Motor neuron (in vitro differentiated cells): Measurements from ENCODE around the gene COX20. TPM values are rescaled to one million over a fixed set of nuclear protein-coding genes. Genes with fewer than 3 reads are reported as not detected.

Experiments used
- ATAC-seq, 8 experiments: fragments of 200-7000 bp; cut with Tn5 transposase; replicated peaks in 6 of 8; 2 replicates each; pipeline ENCODE4 v1.8.0; 2021; ENCODE audit warnings: mild to moderate bottlenecking in 8 of 8, moderate library complexity in 8 of 8
- H3K27ac ChIP-seq, 2 donors: fragments of 250-450 bp; sonication (Bioruptor Pico); 2 replicates each; pipeline ENCODE4 v1.9.0; 2021; ENCODE audit warnings: antibody characterized with exemption in 2 of 2, mild to moderate bottlenecking in 2 of 2, moderate library complexity in 1 of 2
- H3K4me1 ChIP-seq, 2 donors: fragments of 250-450 bp; sonication (Bioruptor Pico); replicated peaks in 1 of 2; 2 replicates each; pipeline ENCODE4 v1.6.1; 2021; ENCODE audit warnings: antibody characterized with exemption in 2 of 2, mild to moderate bottlenecking in 2 of 2, moderate library complexity in 1 of 2
- H3K4me3 ChIP-seq, 5 donors: fragments of 250-450 bp; sonication (Bioruptor Pico); 2 replicates each; pipeline ENCODE4 v1.9.0; 2021; ENCODE audit warnings: antibody characterized with exemption in 5 of 5, mild to moderate bottlenecking in 5 of 5, moderate library complexity in 4 of 5
- WGBS, 10 experiments: fragments of 450-650 bp; shearing (Covaris generic); methylation state at CpG; one replicate each; pipeline ENCODE4 v1.0.0; 2022; 5-methylcytosine and 5-hydroxymethylcytosine counted together
- in situ Hi-C, 9 experiments: fragments of 400-800 bp; cut with MboI; loops; one replicate each; pipeline ENCODE4 v1.15.0; 2021; ENCODE audit warnings: low sequenced_read_pairs in 9 of 9, low pct_unique_long_range_greater_than_20kb in 2 of 9; ENCODE audit not compliant: unreplicated experiment in 9 of 9
- total RNA-seq, 8 experiments: library from RNA; unstranded; fragments of 300-600 nt; gene quantifications; 2 replicates each; pipeline versions ENCODE4 v1.2.3 to v1.2.4, GENCODE V29; 2022

COX20 gene
- total RNA-seq, 8 experiments from 2014 or later, result 27.0 to 110 (median 73.8) TPM

- no peak overlapping the region for H3K4me3 ChIP-seq
- no peak for ATAC-seq
- in situ Hi-C loops, result loop anchor here in 2 of 9 experiments (25.0 kb wide), 1 partner anchor 177 kb away; no protein-coding TSS in a partner anchor
- WGBS, 10 experiments, result 22 to 96% (median 84%) methylated on average over 1 to 9 of the region's 9 CpGs
- H3K27ac ChIP-seq, result no peak overlapping the region
- H3K4me1 ChIP-seq, result peaks cover 9 to 27% of the 10 kb centered on the region in 2 donors
Observed at GRCh38 chr1:244860078-244860477, 24.6 kb downstream of the COX20 start.

DNA sequence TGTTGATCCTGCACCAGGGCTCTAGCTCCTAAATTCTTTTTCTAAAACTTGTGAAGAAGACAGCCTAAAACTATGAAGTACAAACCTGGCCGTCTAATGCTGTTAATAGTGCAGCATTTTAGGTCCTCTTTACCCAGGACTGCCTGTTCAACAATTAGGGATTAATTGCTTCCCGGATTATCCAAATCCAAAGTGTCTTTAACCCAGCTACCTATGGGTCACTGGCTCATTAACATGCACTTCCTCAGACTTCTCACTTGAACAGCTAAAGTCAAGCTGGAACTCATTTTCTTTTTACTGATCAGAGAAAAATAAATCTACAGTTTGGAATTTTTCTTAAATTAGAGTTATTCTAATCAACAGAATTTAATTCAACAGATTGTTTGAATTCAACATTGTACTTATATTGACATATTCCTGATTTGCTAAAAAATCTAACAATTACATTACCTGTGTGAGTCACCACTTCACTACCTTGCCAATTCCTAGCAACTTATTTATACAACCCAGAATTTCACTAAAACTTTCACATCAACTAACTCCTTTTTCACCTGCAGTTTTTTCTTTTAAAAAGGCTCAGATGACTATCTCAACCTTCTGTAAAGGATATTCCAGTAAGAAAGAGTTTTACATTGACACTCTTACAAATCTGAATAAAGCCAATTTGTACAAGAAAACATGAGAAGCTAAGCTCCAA, 25.6 kb downstream of the COX20 start:
- 0 to 18% (median 5%) methylated on average over 1 to 2 of the region's 2 CpGs; no CpG with 5 or more reads in 2 of the 10 experiments for WGBS, 10 experiments
- no peak for ATAC-seq
- Histone ChIP-seq H3K4me3 (peak overlapping the region; percentile 61 to 94 (median 86)), H3K4me1 (peaks cover 18 to 37% of the 10 kb centered on the region in 2 donors), H3K27ac (no peak overlapping the region)
- in situ Hi-C loops, result loop anchor here in 2 of 9 experiments (25.0 kb wide), 1 partner anchor 176 kb away; no protein-coding TSS in a partner anchor

DNA sequence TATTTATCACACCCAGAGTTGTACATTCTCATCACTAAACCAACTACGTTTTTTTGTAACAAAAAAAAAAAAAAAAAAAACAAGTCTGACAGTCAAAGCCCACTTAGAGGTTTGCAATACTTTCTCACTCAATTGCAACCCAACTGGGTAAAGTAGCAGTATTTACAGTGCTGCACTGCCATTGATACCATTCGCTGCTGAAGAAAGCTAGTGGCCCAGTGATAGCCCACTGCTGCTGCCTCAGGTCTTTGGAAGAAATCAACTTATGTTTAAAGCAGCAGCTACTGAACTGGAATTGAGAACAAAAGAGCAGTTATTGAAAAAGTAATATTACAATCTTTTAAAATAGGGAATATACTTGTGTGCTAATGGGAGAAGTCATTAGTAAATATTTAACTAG, 26.2 kb downstream of the COX20 start:
- H3K4me3 ChIP-seq, result peak overlapping the region; percentile 61 to 94 (median 86)
- ATAC-seq, result no peak
- peaks cover 18 to 43% of the 10 kb centered on the region in 2 donors for H3K4me1 ChIP-seq
- WGBS, 10 experiments, result 0 to 14% (median 0%) methylated on average over 1 to 2 of the region's 2 CpGs; no CpG with 5 or more reads in 1 of the 10 experiments
- no peak overlapping the region for H3K27ac ChIP-seq
- in situ Hi-C loops, result loop anchor here in 2 of 9 experiments (25.0 kb wide), 1 partner anchor 176 kb away; no protein-coding TSS in a partner anchor

DNA sequence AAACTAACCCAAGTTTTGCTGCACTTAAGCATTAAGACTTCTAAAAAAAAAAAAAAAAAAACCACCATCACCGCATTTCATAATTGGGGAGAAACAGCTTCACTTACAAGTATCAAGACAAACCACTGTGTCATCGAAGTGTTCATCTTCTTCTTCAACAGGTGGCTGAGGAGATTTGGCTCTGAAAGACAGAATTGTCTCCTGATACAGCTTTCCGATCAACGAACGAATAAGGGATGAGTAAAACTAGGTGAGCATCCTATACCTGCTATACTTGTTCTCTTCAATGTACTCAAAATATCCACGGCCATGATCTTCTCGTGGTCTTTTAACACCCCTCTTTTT, 26.9 kb downstream of the COX20 start:
- Histone ChIP-seq H3K27ac (peak overlapping the region; percentile 96 to 97), H3K4me3 (peak overlapping the region; percentile 61 to 94 (median 86)), H3K4me1 (peaks cover 18 to 44% of the 10 kb centered on the region in 2 donors)
- ATAC-seq, result no peak
- in situ Hi-C loops, result loop anchor here in 2 of 9 experiments (25.0 kb wide), 1 partner anchor 175 kb away; no protein-coding TSS in a partner anchor
- 0 to 6% (median 0%) methylated on average over 1 to 7 of the region's 7 CpGs; no CpG with 5 or more reads in 1 of the 10 experiments for WGBS, 10 experiments

- in situ Hi-C loops, result loop anchor here in 2 of 9 experiments (25.0 kb wide), 1 partner anchor 174 kb away; no protein-coding TSS in a partner anchor
- WGBS, 10 experiments, result 0 to 2% (median 0%) methylated on average over 1 to 19 of the region's 87 CpGs
- peak overlapping the region; percentile 61 to 94 (median 86) for H3K4me3 ChIP-seq
- peaks cover 18 to 44% of the 10 kb centered on the region in 2 donors for H3K4me1 ChIP-seq
- H3K27ac ChIP-seq, result peak overlapping the region; percentile 96 to 97
- ATAC-seq, result peak; percentile 60 to 84 (median 81)
Observed at GRCh38 chr1:244862699-244863490, 27.4 kb downstream of the COX20 start.

- Histone ChIP-seq H3K4me3 (peak overlapping the region; percentile 61 to 94 (median 86)), H3K4me1 (peaks cover 18 to 44% of the 10 kb centered on the region in 2 donors), H3K27ac (peak overlapping the region; percentile 96 to 97)
- in situ Hi-C loops, result loop anchor here in 2 of 9 experiments (25.0 kb wide), 1 partner anchor 174 kb away; no protein-coding TSS in a partner anchor
- WGBS, 10 experiments, result 0 to 1% (median 0%) methylated on average over 5 to 30 of the region's 92 CpGs; no CpG with 5 or more reads in 6 of the 10 experiments
- peak in 7 of 8 experiments; percentile 1 to 5 (median 3) for ATAC-seq
Observed at GRCh38 chr1:244863491-244864252, 28.2 kb downstream of the COX20 start.

DNA sequence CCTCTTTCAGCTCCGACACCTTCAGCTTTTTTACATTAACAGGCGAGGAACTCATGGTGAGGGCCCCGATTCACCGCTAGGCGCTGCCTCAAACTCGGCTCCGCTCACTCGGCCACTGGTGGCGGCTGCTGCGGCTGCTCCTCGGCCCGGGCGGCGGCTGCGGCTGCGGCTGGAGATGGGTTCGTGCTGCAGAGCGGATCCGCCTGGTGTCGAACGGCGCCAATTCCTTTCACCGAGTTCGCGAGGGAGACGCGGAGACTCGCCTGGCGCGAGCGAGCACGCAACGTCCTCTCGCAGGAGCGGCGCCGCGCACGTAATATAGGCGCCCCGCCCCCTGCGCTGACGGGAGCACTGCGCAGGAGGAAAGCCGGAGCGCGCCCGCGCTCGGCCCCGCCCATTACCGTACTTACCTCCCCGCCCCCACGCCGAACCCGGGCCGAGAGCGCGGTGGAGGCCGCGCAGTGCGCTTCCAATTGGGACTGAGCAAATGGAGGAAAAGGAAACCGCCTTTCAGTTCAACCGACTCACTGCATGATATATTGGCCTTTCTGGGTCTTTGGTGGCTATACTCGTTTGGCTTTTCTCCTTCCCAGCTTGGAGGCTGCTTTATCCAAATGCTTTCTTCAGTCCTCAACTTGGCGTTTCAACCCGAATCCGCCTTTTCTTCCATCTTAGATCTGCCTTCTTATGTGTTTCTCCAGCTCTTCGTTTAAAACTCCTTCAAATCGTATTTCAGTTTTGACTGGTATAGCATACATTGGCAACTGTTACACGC, 29.0 kb downstream of the COX20 start, which contains the start of gene HNRNPU:
HNRNPU (minus strand) TSS at position 291 of the 775 bp plus-strand sequence; CDS start at position 55, 236 bp downstream.
- H3K27ac ChIP-seq, result peak within 1 kb of the TSS; percentile 96 to 97
- peaks cover 18 to 39% of the 10 kb centered on the region in 2 donors for H3K4me1 ChIP-seq
- ATAC-seq, result peak; percentile 64 to 74 (median 68)
- H3K4me3 ChIP-seq, result peak within 1 kb of the TSS; percentile 61 to 94 (median 86)
- in situ Hi-C loops, result loop anchor here in 2 of 9 experiments (25.0 kb wide), 1 partner anchor 173 kb away; no protein-coding TSS in a partner anchor
- WGBS, 10 experiments, result 0 to 4% (median 0%) methylated on average over 2 to 17 of the region's 71 CpGs

DNA sequence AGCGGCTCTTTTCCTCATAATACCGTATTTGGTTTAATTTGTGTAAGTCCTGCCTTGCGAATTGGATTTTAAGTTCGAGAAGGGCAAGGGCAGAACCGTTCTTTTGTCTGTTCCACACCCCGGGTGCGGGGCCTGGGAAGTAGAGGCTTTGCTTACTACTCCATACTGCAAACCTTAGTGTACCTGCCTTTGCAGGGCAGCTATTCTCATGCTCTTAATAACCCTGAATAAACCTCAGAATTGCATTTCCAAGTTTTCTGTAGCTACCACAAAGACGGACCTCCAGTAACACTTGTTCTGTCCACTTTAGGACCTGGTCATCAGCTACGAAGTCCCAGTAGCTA, 29.5 kb downstream of the COX20 start:
- WGBS, 10 experiments, result 0 to 21% (median 8%) methylated on average over 2 to 9 of the region's 9 CpGs
- peak overlapping the region; percentile 87 to 97 for H3K27ac ChIP-seq
- H3K4me1 ChIP-seq, result peaks cover 14 to 34% of the 10 kb centered on the region in 2 donors
- peak overlapping the region; percentile 61 to 94 (median 86) for H3K4me3 ChIP-seq
- in situ Hi-C loops, result loop anchor here in 2 of 9 experiments (25.0 kb wide), 1 partner anchor 172 kb away; no protein-coding TSS in a partner anchor
- ATAC-seq, result peak in 1 of 8 experiments; percentile 0

- no peak for ATAC-seq
- Histone ChIP-seq H3K4me3 (peak overlapping the region in 1 of 5 donors; percentile 94), H3K27ac (peak overlapping the region; percentile 18 to 87), H3K4me1 (peaks cover 11 to 25% of the 10 kb centered on the region in 2 donors)
- WGBS, 10 experiments, result 41 to 100% (median 67%) methylated on average over 2 to 3 of the region's 3 CpGs
- in situ Hi-C loops, result loop anchor here in 2 of 9 experiments (25.0 kb wide), 1 partner anchor 171 kb away; no protein-coding TSS in a partner anchor
Observed at GRCh38 chr1:244865820-244866219, 30.4 kb downstream of the COX20 start.

- H3K27ac ChIP-seq, result no peak overlapping the region
- in situ Hi-C loops, result loop anchor here in 2 of 9 experiments (25.0 kb wide), 1 partner anchor 171 kb away; no protein-coding TSS in a partner anchor
Observed at GRCh38 chr1:244866355-244866754, 30.9 kb downstream of the COX20 start.

More at GRCh38 chr1:244866355-244866754, 30.9 kb downstream of the COX20 start:
- Histone ChIP-seq H3K4me3 (no peak overlapping the region), H3K4me1 (peaks cover 9 to 20% of the 10 kb centered on the region in 2 donors)
- WGBS, 10 experiments, result 64 to 100% (median 83%) methylated on average over 1 of the region's 1 CpG; no CpG with 5 or more reads in 3 of the 10 experiments
- no peak for ATAC-seq
